VCaP (cell line): ENCODE data around the gene TPO.
"Not testable (repeated sequence)": the region's sequence is repeated elsewhere in the genome, so short reads cannot be mapped to it uniquely, and the experiment has no call there.

Experiments
- H3K27ac ChIP-seq: fragments of 450-650 bp; 2 replicates; pipeline ENCODE4 v1.5.1; 2017
- TF ChIP-seq, protein P1 (sequence below): fragments of 450-650 bp; conservative IDR thresholded peaks from 2 replicates; pipeline ENCODE4 v1.5.1; 2017; ENCODE audit warnings: mild to moderate bottlenecking, moderate library complexity

Gene TPO

DNA sequence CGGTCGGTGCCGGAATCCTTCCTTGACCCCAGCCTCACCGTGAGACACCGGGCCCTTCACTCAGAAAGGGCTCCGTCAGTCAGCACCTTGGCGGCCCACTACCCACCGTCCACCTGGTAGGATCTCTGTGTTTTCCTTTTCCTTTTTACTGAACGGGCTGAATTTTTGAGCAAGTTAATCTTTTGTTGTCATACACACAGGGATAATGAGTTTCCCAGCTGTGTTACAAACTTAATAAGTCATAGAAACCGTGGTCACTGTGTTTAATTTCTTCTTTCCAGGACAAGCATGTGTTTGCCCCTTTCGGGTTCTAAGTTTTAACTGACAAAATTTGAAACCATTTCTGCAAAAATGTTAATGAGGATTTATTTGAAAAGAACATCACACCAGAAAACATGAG, 39.0 kb upstream of the TPO start:
- no peak overlapping the region for H3K27ac ChIP-seq
- TF ChIP-seq, protein P1, sequence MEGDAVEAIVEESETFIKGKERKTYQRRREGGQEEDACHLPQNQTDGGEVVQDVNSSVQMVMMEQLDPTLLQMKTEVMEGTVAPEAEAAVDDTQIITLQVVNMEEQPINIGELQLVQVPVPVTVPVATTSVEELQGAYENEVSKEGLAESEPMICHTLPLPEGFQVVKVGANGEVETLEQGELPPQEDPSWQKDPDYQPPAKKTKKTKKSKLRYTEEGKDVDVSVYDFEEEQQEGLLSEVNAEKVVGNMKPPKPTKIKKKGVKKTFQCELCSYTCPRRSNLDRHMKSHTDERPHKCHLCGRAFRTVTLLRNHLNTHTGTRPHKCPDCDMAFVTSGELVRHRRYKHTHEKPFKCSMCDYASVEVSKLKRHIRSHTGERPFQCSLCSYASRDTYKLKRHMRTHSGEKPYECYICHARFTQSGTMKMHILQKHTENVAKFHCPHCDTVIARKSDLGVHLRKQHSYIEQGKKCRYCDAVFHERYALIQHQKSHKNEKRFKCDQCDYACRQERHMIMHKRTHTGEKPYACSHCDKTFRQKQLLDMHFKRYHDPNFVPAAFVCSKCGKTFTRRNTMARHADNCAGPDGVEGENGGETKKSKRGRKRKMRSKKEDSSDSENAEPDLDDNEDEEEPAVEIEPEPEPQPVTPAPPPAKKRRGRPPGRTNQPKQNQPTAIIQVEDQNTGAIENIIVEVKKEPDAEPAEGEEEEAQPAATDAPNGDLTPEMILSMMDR, result no peak

DNA sequence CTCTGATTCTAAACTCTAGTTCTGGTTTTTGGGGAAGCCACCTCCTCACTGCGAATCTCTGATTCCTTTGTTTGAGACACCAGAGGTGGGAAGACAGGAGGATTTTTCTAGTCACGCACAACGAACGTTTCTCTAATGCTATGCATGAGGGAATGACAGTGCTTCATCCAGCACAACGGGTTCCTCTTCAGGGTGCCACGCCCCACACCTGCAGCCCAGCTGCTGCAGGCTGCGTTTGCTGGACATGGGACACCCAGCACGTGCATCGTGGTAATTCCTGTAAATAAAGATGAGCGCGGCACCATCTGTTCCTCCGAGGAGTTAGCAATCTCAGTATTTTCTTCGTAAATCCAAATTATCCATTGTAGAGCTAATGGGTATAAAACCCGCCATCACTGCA, 37.5 kb upstream of the TPO start:
- TF ChIP-seq, protein P1, result no peak
- no peak overlapping the region for H3K27ac ChIP-seq

DNA sequence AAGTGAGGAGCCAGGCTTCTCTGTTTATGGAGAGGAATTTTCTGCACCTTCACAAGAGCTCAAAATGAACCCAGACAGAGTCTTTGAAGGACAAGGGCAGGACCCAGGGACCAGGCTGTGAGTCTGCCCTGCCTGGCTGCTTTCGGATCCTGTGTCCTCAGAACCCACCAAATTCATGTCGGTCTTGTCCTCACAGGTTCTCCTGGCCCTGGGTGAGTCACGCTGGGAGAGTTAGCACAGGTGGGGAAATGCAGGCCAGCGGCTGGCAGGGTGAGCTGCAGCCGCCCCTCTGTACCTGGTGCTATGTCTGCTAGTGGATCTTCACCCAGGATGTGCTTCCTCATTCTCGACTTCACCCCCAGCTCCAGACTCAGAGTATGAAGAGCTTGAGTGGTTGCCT, 35.8 kb upstream of the TPO start:
- TF ChIP-seq, protein P1, result no peak
- no peak overlapping the region for H3K27ac ChIP-seq

DNA sequence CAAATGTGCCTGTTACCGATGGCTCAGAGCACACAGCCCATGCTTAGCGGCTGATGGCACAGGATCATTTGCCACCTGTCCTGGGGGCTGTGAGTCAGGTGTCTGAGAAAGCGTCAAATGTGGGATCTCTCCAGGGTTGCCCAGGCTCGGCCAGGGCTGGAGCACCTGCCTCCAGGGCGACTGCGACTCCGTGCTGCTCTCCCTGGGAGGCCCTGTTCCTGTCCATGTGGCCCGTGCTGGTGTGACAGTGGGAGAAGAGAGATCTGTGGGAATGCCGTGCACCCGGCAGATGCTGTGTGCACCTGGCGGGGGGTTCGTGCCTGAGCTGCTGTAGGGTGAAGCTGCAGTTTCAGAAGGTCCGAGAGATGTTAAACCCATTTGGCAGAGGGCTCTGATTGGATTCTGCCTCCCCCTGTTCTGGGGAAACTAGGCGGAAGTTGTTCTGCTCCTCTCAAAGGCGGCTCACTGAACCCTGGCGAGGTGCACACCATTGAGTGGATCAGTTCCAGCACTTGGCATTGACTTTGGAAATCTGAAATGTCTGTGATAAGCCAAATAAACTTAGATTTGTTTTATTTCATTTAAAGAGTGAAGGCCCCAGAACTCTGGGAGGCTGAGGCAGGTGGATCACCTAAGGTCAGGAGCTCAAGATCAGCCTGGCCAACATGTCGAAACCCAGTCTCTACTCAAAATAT, 34.7 kb upstream of the TPO start:
- TF ChIP-seq, protein P1, result no peak
- no peak overlapping the region for H3K27ac ChIP-seq

DNA sequence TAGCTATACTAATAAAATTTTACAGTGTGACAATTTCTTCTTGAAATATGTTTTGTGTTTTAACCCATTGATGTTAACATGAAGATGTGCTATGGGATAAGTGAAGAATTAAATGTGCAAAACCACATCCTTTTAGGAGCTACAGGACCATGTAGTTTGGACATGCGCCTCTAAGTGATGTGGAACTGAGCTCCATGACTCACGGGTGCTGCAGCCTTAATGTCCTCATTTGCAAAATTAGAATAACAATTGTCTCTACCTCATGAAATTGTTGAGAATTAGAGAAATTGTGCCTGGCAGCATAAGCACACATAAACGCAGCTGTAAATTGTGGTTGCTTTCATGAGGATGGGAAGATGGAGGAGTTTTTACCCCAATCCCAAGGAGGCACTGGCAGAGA, 31.6 kb upstream of the TPO start:
- TF ChIP-seq, protein P1, result no peak
- H3K27ac ChIP-seq, result no peak overlapping the region

DNA sequence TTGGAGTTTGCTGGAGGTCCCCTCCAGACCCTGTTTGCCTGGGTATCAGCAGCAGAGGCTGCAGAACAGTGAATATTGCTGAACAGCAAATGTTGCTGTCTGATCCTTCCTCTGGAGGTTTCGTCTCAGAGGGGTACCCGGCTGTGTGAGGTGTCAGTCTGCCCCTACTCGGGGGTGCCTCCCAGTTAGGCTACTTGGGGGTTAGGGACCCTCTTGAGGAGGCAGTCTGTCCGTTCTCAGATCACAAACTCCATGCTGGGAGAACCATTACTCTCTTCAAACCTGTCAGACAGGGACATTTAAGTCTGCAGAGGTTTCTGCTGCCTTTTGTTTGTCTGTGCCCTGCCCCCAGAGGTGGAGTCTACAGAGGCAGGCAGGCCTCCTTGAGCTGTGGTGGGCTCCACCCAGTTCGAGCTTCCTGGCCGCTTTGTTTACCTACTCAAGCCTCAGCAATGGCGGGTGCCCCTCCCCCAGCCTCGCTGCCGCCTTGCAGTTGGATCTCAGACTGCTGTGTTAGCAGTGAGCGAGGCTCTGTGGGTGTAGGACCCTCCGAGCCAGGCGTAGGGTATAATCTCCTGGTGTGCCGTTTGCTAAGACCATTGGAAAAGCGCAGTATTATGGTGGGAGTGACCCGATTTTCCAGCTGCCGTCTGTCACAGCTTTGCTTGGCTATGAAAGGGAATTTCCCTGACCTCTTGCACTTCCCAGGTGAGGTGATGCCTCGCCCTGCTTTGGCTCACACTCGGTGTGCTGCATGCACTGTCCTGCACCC, 25.1 kb upstream of the TPO start:
- not testable (repeated sequence) for H3K27ac ChIP-seq

DNA sequence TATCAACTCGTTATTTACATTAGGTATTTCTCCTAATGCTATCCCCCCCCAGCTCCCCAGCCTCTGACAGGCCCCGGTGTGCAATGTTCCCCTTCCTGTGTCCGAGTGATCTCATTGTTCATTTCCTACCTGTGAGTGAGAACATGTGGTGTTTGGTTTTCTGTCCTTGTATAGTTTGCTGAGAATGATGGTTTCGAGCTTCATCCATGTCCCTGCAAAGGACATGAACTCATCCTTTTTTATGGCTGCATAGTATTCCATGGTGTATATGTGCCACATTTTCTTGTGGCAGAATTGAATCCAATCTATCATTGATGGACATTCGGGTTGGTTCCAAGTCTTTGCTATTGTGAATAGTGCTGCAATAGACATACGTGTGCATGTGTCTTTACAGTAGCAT, 23.1 kb upstream of the TPO start:
- H3K27ac ChIP-seq, result not testable (repeated sequence)

DNA sequence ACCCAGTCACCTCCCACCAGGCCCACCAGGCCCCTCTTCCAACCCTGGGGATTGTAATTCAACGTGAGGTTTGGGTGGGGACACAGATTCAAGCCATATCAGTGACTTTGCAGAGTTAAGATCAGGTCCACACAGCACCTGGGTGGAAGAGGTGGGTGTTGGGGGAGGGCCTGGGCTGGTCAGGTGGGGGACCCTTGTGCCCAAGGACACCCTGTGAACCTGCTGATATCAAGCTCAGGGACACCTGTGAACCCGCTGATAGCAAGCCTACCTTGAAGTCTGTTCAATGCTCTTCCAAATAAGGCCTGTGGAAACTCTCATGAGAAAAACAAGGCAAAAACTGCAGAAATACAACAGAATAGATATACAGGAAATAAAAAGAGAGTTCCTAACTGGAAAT, 19.9 kb upstream of the TPO start:
- TF ChIP-seq, protein P1, result no peak
- H3K27ac ChIP-seq, result no peak overlapping the region
